Breast epithelium (tissue), 4 donors: ENCODE measurements around the gene NUP210L. TPM values are rescaled to one million over a fixed set of nuclear protein-coding genes. Genes with fewer than 3 reads are reported as not detected.
"Not testable (repeated sequence)": the region's sequence is repeated elsewhere in the genome, so short reads cannot be mapped to it uniquely, and the experiment has no call there.

Experiments
- DNase-seq, 2 donors: peaks; one replicate each; pipeline ENCODE4 v3.0.0-alpha.2; 2019; ENCODE audit warnings: low spot score in 2 of 2
- H3K27ac ChIP-seq, 2 donors: fragments of 200-600 bp; sonication (generic) in 1 of 2; one replicate each; pipeline ENCODE4 v1.5.1; 2016 to 2019; ENCODE audit warnings: mild to moderate bottlenecking in 1 of 2
- H3K27me3 ChIP-seq, 2 donors: fragments of 200-600 bp; sonication (generic) in 1 of 2; one replicate each; pipeline versions ENCODE4 v1.5.1 to v1.6.0; 2017 to 2019; ENCODE audit warnings: control low read depth in 1 of 2, mild to moderate bottlenecking in 1 of 2
- H3K36me3 ChIP-seq: fragments of 200-600 bp; one replicate; pipeline ENCODE4 v1.5.1; 2019
- H3K4me1 ChIP-seq, 2 donors: fragments of 200-600 bp; sonication (generic); one replicate each; pipeline ENCODE4 v1.5.1; 2016 to 2019; ENCODE audit warnings: control low read depth in 1 of 2
- H3K4me3 ChIP-seq, 3 donors: fragments of 200-600 bp; sonication (generic); 1 replicate in 2 of 3; 2 replicates in 1 of 3; pipeline ENCODE4 v1.5.1; 2016 to 2019; ENCODE audit warnings: mild to moderate bottlenecking in 3 of 3, moderate library complexity in 2 of 3
- H3K9me3 ChIP-seq, 2 donors: fragments of 200-600 bp; sonication (generic) in 1 of 2; one replicate each; pipeline ENCODE4 v1.5.1; 2016 to 2019; ENCODE audit warnings: control low read depth in 1 of 2
- POLR2A ChIP-seq: fragments of 450-650 bp; IDR thresholded peaks from one replicate; pipeline ENCODE4 v1.6.1; 2016; ENCODE audit warnings: antibody characterized with exemption, mild to moderate bottlenecking, moderate library complexity
- POLR2AphosphoS5 ChIP-seq, 3 donors: sonication (generic); formaldehyde crosslinking; IDR thresholded peaks; one replicate each; pipeline ENCODE4 v1.6.1; 2017; ENCODE audit warnings: antibody characterized with exemption in 3 of 3
- intact Hi-C: fragments of 100-400 bp; cut with DNase I; formaldehyde crosslinking; loops from one replicate; pipeline ENCODE4 v1.15.1; 2023; ENCODE audit warnings: low total_unique reads
- total RNA-seq, 3 donors: library from RNA; depleted of rRNA; stranded (reverse); fragments of >200 nt; gene quantifications; one replicate each; pipeline ENCODE4 v1.1.0, GENCODE V29; 2016
- TF ChIP-seq, protein P1 (sequence below), 3 donors: fragments of 450-650 bp; IDR thresholded peaks; one replicate each; pipeline ENCODE4 v1.5.1; 2016 to 2017; ENCODE audit warnings: antibody characterized with exemption in 3 of 3, mild to moderate bottlenecking in 3 of 3, moderate library complexity in 3 of 3

NUP210L gene
- total RNA-seq, 3 donors from 2014 or later = under 0.01 TPM; not detected in 2

DNA sequence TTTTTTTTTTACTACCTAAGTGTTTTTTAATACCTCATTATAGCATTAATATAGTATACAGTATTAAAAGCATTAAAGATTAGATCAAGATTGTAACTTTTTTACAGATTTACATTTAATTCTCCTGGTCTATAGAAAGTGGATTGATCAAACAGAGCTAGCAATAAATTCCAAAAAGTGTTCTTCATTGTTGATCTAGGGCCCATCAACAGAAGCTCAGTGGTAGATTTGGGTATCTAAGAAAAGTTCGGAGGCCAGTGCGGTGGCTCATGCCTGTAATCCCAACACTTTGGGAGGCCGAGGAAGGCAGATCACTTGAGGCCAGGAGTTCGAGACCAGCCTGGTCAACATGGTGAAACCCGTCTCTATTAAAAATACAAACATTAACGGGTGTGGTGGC, 12.5 kb downstream of the NUP210L start:
- Histone ChIP-seq H3K4me3 (no peak overlapping the region), H3K27me3 (no peaks in the 10 kb centered on the region), H3K36me3 (no peaks in the 10 kb centered on the region), H3K27ac (no peak overlapping the region), H3K4me1 (no peaks in the 10 kb centered on the region), H3K9me3 (no peaks in the 10 kb centered on the region)
- intact Hi-C loops = no loop called here
- DNase-seq = no peak
- no peak for TF ChIP-seq POLR2AphosphoS5 (IDR thresholded peaks at IDR 0.05)
- TF ChIP-seq POLR2A = no peak
- TF ChIP-seq, protein P1, sequence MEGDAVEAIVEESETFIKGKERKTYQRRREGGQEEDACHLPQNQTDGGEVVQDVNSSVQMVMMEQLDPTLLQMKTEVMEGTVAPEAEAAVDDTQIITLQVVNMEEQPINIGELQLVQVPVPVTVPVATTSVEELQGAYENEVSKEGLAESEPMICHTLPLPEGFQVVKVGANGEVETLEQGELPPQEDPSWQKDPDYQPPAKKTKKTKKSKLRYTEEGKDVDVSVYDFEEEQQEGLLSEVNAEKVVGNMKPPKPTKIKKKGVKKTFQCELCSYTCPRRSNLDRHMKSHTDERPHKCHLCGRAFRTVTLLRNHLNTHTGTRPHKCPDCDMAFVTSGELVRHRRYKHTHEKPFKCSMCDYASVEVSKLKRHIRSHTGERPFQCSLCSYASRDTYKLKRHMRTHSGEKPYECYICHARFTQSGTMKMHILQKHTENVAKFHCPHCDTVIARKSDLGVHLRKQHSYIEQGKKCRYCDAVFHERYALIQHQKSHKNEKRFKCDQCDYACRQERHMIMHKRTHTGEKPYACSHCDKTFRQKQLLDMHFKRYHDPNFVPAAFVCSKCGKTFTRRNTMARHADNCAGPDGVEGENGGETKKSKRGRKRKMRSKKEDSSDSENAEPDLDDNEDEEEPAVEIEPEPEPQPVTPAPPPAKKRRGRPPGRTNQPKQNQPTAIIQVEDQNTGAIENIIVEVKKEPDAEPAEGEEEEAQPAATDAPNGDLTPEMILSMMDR (IDR thresholded peaks at IDR 0.05) = no peak

DNA sequence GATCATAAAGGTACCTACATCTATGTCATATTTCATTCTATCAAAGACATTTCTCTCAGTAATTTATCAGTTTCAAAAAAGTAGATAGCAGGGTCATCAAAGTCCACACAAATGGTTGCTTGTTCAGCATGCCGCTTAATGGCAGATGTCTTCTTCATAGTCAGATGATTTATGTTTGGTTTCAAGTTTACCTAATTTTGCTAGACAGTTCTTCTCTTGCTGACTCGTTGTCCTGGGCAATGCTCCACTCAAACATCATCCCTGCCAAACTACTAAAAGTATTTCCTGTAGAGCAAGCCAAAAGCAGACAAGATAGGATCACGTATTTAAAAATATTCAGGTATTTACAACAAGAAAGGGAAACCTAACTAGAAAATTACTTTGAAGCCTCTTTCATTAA, 13.6 kb downstream of the NUP210L start:
- H3K27ac ChIP-seq = peak overlapping the region in 1 of 2 donors; percentile 27
- no peaks in the 10 kb centered on the region for H3K36me3 ChIP-seq
- no peaks in the 10 kb centered on the region for H3K9me3 ChIP-seq
- TF ChIP-seq, protein P1 (IDR thresholded peaks at IDR 0.05) = no peak
- TF ChIP-seq POLR2A (no peak), POLR2AphosphoS5 (IDR thresholded peaks at IDR 0.05) (no peak)
- H3K27me3 ChIP-seq = no peaks in the 10 kb centered on the region
- H3K4me3 ChIP-seq = no peak overlapping the region
- no peaks in the 10 kb centered on the region for H3K4me1 ChIP-seq
- intact Hi-C loops = no loop called here
- DNase-seq = peak in 1 of 2 donors; percentile 25

DNA sequence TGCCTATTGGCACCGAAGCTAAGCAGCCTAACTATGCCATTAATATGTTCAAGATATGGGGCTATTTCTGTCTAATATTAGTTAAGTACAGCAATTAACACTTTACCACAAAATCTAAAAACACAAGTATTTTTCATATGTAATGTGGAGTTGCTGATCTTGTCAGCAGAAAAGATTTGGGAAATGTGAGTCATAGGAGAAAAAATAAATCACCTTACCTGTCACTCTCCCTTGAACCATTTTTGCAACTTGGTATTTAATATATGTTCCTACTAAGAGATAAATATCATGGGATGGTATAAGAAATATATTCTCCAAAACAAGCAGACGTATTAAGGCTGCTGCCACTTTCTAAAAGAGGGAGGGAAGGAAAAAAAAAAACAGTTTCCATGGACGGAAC, 17.0 kb downstream of the NUP210L start:
- DNase-seq = no peak
- TF ChIP-seq POLR2A (no peak), POLR2AphosphoS5 (IDR thresholded peaks at IDR 0.05) (no peak)
- TF ChIP-seq, protein P1 (IDR thresholded peaks at IDR 0.05) = no peak

DNA sequence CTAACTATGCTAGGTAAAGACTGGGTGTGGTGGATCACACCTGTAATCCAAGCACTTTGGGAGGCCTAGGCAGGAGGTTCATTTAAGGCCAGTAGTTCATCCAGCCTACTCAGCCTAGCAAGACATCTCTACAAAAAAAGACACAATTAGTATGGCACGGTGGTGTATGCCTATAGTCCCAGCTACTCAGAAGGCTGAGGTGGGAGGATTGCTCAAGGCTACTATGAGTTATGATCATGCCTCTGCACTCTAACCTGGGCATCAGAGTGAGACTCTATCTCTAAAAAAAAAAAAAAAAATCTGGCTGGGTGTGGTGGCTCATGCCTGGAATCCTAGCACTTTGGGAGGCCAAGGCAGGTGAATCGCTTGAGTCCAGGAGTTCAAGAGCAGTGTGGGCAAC, 21.6 kb downstream of the NUP210L start:
- Histone ChIP-seq H3K9me3 (no peaks in the 10 kb centered on the region), H3K27ac (no peak overlapping the region), H3K4me3 (no peak overlapping the region), H3K36me3 (no peaks in the 10 kb centered on the region), H3K4me1 (no peaks in the 10 kb centered on the region), H3K27me3 (no peaks in the 10 kb centered on the region)
- TF ChIP-seq POLR2A (no peak), POLR2AphosphoS5 (IDR thresholded peaks at IDR 0.05) (no peak)
- TF ChIP-seq, protein P1 (IDR thresholded peaks at IDR 0.05) = no peak
- intact Hi-C loops = no loop called here
- no peak for DNase-seq

More for the DNA sequence above, 17.0 kb downstream of the NUP210L start:
- Histone ChIP-seq H3K27me3 (no peaks in the 10 kb centered on the region), H3K27ac (no peak overlapping the region), H3K4me3 (no peak overlapping the region), H3K4me1 (no peaks in the 10 kb centered on the region), H3K36me3 (no peaks in the 10 kb centered on the region), H3K9me3 (no peaks in the 10 kb centered on the region)
- intact Hi-C loops = no loop called here

DNA sequence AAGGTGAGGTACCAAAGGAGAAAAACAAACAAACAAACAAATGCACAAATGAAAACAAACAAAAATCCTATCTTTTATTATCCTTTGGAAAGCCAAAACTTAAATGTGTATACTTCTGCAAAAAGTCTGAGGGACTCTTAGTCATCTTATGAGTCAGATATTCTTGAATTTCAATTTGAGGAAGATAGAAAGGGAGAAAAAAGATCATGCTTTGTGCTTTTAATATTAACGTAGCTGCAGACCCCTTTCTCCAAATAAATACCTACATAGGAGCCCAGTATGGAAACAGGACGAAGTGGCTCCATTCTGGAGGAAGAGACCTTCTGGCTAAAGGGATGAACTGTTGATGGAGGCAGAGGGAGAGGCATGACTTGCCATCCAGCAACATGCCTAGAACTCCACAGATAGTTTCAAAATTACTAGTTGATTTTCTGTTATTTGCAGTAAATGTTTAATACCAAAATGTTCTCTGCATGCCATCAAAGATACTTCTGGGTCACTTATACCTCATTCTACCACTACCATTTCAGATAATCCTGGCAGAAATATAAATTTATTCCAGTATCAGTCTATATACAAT, 25.4 kb downstream of the NUP210L start:
- TF ChIP-seq POLR2A = no peak
- TF ChIP-seq, protein P1 (IDR thresholded peaks at IDR 0.05) = no peak
- no peak for TF ChIP-seq POLR2AphosphoS5 (IDR thresholded peaks at IDR 0.05)
- Histone ChIP-seq H3K9me3 (no peaks in the 10 kb centered on the region), H3K27ac (no peak overlapping the region), H3K36me3 (no peaks in the 10 kb centered on the region), H3K27me3 (no peaks in the 10 kb centered on the region), H3K4me3 (no peak overlapping the region), H3K4me1 (no peaks in the 10 kb centered on the region)
- no peak for DNase-seq
- intact Hi-C loops = no loop called here

DNA sequence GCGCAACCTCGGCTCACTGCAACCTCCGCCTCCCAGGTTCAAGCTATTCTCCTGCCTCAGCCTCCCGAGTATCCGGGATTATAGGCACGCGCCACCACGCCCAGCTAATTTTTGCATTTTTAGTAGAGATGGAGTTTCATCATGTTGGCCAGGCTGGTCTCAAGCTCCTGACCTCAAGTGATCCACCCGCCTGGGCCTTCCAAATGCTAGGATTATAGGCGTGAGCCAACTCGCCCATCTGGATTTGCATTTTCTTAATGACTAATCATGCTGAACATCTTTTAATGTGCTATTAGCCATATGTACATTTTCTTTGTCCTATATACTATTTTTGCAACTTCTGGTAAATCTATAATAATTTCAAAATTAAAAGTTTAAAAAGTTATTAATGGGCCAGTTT, 31.7 kb downstream of the NUP210L start:
- DNase-seq, H3K27me3 ChIP-seq, H3K27ac ChIP-seq, H3K36me3 ChIP-seq, H3K9me3 ChIP-seq, H3K4me3 ChIP-seq, H3K4me1 ChIP-seq, intact Hi-C loops: not testable (repeated sequence)
